K562 (cell line): Measurements from ENCODE around the gene TNIP1. TPM values are rescaled to one million over a fixed set of nuclear protein-coding genes. Genes with fewer than 3 reads are reported as not detected.

ENCODE experiments used
- C11orf30 ChIP-seq: fragments of 450-650 bp; IDR thresholded peaks from 2 replicates; pipeline ENCODE4 v1.6.1; 2016; ENCODE audit warnings: low read depth, mild to moderate bottlenecking
- HDAC1 ChIP-seq, 2 experiments: fragments of 450-650 bp; IDR thresholded peaks; 2 replicates each; pipeline ENCODE4 v1.6.1; 2016 to 2017; ENCODE audit warnings: inconsistent platforms in 1 of 2, mild to moderate bottlenecking in 1 of 2, moderate library complexity in 1 of 2
- NFE2 ChIP-seq: IDR thresholded peaks from 2 replicates; pipeline ENCODE4 v1.6.1; 2014; ENCODE audit warnings: antibody characterized with exemption, low read depth
- SAP30 ChIP-seq: fragments of 200-600 bp; sonication (generic); IDR thresholded peaks from 2 replicates; pipeline ENCODE4 v1.6.1; 2012; ENCODE audit warnings: borderline replicate concordance, low read depth, mild to moderate bottlenecking, moderate library complexity, low read length, control low read depth, inconsistent platforms; ENCODE audit not compliant: insufficient read depth, poor library complexity, severe bottlenecking
- SIN3A ChIP-seq, 2 experiments: fragments of 150-350 bp in 1 of 2; IDR thresholded peaks; 2 replicates each; pipeline ENCODE4 v1.6.1; 2011 to 2016; ENCODE audit warnings: borderline replicate concordance in 2 of 2, low read depth in 2 of 2, low read length in 2 of 2, mild to moderate bottlenecking in 2 of 2, moderate library complexity in 2 of 2; ENCODE audit not compliant: control insufficient read depth in 1 of 2
- TGIF2 ChIP-seq: sonication (generic); formaldehyde crosslinking; IDR thresholded peaks from 2 replicates; pipeline ENCODE4 v1.8.1; 2022; ENCODE audit warnings: mild to moderate bottlenecking, missing genetic modification reagents, moderate library complexity
- ZNF316 ChIP-seq: fragments of 450-650 bp; IDR thresholded peaks from 2 replicates; pipeline ENCODE4 v1.6.1; 2016
- polyA plus RNA-seq, 8 experiments: library from polyadenylated mRNA; depleted of rRNA in 4 of 8; stranded (reverse) in 5 of 8; unstranded in 3 of 8; fragments of >200 nt; fragmentation: Nextera tagmentation in 2 of 8; fragmentation: Illumina TruSeq in 1 of 8; extraction: Ambion mirVana in 2 of 8; extraction: Trizol in 1 of 8; gene quantifications; 2 replicates each; pipeline versions ENCODE4 v1.2.1 to v1.2.3, GENCODE V29; 2011 to 2014; ENCODE audit warnings: inconsistent platforms in 1 of 8, missing spikeins in 1 of 8
- total RNA-seq, 7 experiments: library from RNA; depleted of rRNA in 6 of 7; stranded (reverse); fragments of >200 nt in 6 of 7; fragmentation: Illumina TruSeq in 2 of 7; extraction: Trizol in 2 of 7; gene quantifications; 2 replicates each; pipeline versions ENCODE4 v1.2.1 to v1.2.3, GENCODE V29; 2011 to 2021; ENCODE audit warnings: low replicate concordance in 1 of 7
- TF ChIP-seq, protein P1 (sequence below), 2 experiments: fragments of 450-650 bp; formaldehyde crosslinking in 1 of 2; IDR thresholded peaks; 2 replicates each; pipeline versions ENCODE4 v1.4.0 to v1.6.1; 2014 to 2020; ENCODE audit warnings: mild to moderate bottlenecking in 2 of 2, borderline replicate concordance in 1 of 2, low read depth in 1 of 2
- TF ChIP-seq, protein P2 (sequence below): fragments of 250-450 bp; sonication (Bioruptor Pico); IDR thresholded peaks from 2 replicates; pipeline ENCODE4 v1.5.0; 2021
- TF ChIP-seq, protein P3 (sequence below): fragments of 250-450 bp; sonication (Bioruptor Pico); IDR thresholded peaks from 2 replicates; pipeline ENCODE4 v1.9.0; 2021; ENCODE audit warnings: mild to moderate bottlenecking
- TF ChIP-seq, protein P4 (sequence below): fragments of 450-650 bp; IDR thresholded peaks from 2 replicates; pipeline ENCODE4 v1.6.1; 2016
- TF ChIP-seq, protein P5 (sequence below): IDR thresholded peaks from 2 replicates; pipeline ENCODE4 v1.6.1; 2012; ENCODE audit warnings: low read depth, low read length, improper control_type of control experiment, borderline replicate concordance

The TNIP1 gene
- total and polyA plus RNA-seq, 9 of the 15 experiments (the other 6 are each of a cell fraction or from before 2014, with no cell fraction given) = 0.46 to 41.0 (median 24.6) TPM

DNA sequence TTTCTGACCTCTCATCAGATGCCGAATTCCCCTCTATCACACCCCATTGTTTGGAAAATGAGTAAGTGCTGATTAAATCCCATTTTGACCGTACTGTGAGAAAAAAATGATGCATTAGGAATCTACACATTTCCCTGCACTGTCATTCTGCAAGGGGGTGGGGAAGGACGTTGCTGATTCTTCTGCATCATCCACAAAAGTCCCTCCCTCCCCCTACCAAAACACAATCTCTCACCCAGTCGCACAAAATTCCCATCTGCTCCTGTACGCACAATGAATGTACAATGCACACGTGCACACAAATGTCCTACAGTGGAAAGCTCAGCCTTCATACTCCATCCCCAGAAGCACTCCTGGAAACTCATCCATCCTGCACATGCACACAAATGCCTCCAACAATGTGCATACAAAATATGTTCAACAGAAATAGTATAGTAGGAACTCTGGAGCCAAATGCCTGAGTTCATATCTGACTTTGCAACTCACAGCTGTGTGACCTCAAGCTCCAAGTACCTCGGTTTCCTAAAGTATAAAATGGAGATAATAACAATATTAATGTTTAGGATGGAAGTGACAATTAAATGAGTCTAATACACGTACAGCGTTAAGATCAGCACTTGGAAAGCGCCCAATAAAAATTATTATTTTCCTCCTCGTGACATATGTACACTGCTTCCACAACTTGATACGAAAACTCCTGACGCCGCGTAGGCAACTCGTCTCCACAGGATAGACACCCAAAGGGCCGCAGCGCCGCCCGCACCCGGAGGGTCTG, 809 bp downstream of the TNIP1 start (continued):
- TF ChIP-seq, protein P1, sequence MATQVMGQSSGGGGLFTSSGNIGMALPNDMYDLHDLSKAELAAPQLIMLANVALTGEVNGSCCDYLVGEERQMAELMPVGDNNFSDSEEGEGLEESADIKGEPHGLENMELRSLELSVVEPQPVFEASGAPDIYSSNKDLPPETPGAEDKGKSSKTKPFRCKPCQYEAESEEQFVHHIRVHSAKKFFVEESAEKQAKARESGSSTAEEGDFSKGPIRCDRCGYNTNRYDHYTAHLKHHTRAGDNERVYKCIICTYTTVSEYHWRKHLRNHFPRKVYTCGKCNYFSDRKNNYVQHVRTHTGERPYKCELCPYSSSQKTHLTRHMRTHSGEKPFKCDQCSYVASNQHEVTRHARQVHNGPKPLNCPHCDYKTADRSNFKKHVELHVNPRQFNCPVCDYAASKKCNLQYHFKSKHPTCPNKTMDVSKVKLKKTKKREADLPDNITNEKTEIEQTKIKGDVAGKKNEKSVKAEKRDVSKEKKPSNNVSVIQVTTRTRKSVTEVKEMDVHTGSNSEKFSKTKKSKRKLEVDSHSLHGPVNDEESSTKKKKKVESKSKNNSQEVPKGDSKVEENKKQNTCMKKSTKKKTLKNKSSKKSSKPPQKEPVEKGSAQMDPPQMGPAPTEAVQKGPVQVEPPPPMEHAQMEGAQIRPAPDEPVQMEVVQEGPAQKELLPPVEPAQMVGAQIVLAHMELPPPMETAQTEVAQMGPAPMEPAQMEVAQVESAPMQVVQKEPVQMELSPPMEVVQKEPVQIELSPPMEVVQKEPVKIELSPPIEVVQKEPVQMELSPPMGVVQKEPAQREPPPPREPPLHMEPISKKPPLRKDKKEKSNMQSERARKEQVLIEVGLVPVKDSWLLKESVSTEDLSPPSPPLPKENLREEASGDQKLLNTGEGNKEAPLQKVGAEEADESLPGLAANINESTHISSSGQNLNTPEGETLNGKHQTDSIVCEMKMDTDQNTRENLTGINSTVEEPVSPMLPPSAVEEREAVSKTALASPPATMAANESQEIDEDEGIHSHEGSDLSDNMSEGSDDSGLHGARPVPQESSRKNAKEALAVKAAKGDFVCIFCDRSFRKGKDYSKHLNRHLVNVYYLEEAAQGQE (IDR thresholded peaks at IDR 0.05; ENCODE audit: borderline replicate concordance) = peak; percentile 75
- TF ChIP-seq, protein P1 (CRISPR knock-in tag; IDR thresholded peaks at IDR 0.05; ENCODE audit: low read depth) = no peak
- TF ChIP-seq NFE2 = peak; percentile 69
- TF ChIP-seq, protein P2, sequence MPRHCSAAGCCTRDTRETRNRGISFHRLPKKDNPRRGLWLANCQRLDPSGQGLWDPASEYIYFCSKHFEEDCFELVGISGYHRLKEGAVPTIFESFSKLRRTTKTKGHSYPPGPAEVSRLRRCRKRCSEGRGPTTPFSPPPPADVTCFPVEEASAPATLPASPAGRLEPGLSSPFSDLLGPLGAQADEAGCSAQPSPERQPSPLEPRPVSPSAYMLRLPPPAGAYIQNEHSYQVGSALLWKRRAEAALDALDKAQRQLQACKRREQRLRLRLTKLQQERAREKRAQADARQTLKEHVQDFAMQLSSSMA (CRISPR knock-in tag) = 0 out of 2 replicates have a peak, but pooled peaks have one; percentile 14
- TF ChIP-seq, protein P3, sequence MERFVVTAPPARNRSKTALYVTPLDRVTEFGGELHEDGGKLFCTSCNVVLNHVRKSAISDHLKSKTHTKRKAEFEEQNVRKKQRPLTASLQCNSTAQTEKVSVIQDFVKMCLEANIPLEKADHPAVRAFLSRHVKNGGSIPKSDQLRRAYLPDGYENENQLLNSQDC (CRISPR knock-in tag) = 0 out of 2 replicates have a peak, but pooled peaks have one; percentile 8
- TF ChIP-seq ZNF316 = 0 out of 2 replicates have a peak, but pooled peaks have one; percentile 30
- TF ChIP-seq, protein P4, sequence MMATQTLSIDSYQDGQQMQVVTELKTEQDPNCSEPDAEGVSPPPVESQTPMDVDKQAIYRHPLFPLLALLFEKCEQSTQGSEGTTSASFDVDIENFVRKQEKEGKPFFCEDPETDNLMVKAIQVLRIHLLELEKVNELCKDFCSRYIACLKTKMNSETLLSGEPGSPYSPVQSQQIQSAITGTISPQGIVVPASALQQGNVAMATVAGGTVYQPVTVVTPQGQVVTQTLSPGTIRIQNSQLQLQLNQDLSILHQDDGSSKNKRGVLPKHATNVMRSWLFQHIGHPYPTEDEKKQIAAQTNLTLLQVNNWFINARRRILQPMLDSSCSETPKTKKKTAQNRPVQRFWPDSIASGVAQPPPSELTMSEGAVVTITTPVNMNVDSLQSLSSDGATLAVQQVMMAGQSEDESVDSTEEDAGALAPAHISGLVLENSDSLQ = no peak
- TF ChIP-seq, protein P5, sequence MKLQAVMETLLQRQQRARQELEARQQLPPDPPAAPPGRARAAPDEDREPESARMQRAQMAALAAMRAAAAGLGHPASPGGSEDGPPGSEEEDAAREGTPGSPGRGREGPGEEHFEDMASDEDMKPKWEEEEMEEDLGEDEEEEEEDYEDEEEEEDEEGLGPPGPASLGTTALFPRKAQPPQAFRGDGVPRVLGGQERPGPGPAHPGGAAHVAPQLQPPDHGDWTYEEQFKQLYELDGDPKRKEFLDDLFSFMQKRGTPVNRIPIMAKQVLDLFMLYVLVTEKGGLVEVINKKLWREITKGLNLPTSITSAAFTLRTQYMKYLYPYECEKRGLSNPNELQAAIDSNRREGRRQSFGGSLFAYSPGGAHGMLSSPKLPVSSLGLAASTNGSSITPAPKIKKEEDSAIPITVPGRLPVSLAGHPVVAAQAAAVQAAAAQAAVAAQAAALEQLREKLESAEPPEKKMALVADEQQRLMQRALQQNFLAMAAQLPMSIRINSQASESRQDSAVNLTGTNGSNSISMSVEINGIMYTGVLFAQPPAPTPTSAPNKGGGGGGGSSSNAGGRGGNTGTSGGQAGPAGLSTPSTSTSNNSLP = 0 out of 2 replicates have a peak, but pooled peaks have one; percentile 12
- TF ChIP-seq HDAC1 (IDR thresholded peaks at IDR 0.05) = peak in 1 of 2 experiments; percentile 59; a peak in 2 of 4 replicates
- TF ChIP-seq SIN3A (IDR thresholded peaks at IDR 0.05; ENCODE audit: borderline replicate concordance in 2 of 2, control insufficient read depth in 1 of 2, low read depth in 2 of 2, low read length in 2 of 2) = 0 out of 4 replicates have a peak, but pooled peaks have one; percentile 32 to 56
- TF ChIP-seq C11orf30 = 0 out of 2 replicates have a peak, but pooled peaks have one; percentile 17
- no peak for TF ChIP-seq TGIF2 (CRISPR knock-in tag)
- peak; percentile 74 for TF ChIP-seq SAP30
